Breast epithelium (tissue), 3 donors: Measurements from ENCODE around the gene PALMD.

Experiments
- CTCF ChIP-seq, 3 donors: fragments of 450-650 bp; IDR thresholded peaks; one replicate each; pipeline ENCODE4 v1.5.1; 2016 to 2017; ENCODE audit warnings: antibody characterized with exemption in 3 of 3, mild to moderate bottlenecking in 3 of 3, moderate library complexity in 3 of 3
- POLR2A ChIP-seq: fragments of 450-650 bp; IDR thresholded peaks from one replicate; pipeline ENCODE4 v1.6.1; 2016; ENCODE audit warnings: antibody characterized with exemption, mild to moderate bottlenecking, moderate library complexity
- POLR2AphosphoS5 ChIP-seq, 3 donors: sonication (generic); formaldehyde crosslinking; IDR thresholded peaks; one replicate each; pipeline ENCODE4 v1.6.1; 2017; ENCODE audit warnings: antibody characterized with exemption in 3 of 3

DNA sequence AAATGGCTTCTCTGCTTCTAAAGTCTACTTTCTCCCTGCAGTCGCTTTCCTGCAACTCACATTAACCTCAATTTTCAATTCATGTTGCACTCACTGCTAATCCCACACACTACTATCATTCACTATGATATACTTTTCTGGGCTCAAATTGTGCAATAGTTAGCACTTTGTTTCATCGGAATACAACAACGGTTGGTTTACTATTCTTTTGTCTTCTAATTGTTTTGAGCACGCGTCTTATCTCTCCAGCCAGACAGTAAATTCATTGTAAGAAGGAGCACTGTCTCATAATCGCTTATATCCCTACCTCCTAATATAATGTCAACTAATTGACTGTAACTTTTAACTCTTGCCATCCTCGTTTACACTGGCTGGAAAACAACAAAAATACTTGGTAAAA lies 3.9 kb upstream of the PALMD start:
- no peak for TF ChIP-seq CTCF (IDR thresholded peaks at IDR 0.05)
- TF ChIP-seq POLR2A: no peak
- no peak for TF ChIP-seq POLR2AphosphoS5 (IDR thresholded peaks at IDR 0.05)
